ENCODE data around the gene NPAS3. TPM values are rescaled to one million over a fixed set of nuclear protein-coding genes. Genes with fewer than 3 reads are reported as not detected.

NPAS3 gene
- total RNA-seq, 1 experiment from 2014 or later: 0.35 TPM

DNA sequence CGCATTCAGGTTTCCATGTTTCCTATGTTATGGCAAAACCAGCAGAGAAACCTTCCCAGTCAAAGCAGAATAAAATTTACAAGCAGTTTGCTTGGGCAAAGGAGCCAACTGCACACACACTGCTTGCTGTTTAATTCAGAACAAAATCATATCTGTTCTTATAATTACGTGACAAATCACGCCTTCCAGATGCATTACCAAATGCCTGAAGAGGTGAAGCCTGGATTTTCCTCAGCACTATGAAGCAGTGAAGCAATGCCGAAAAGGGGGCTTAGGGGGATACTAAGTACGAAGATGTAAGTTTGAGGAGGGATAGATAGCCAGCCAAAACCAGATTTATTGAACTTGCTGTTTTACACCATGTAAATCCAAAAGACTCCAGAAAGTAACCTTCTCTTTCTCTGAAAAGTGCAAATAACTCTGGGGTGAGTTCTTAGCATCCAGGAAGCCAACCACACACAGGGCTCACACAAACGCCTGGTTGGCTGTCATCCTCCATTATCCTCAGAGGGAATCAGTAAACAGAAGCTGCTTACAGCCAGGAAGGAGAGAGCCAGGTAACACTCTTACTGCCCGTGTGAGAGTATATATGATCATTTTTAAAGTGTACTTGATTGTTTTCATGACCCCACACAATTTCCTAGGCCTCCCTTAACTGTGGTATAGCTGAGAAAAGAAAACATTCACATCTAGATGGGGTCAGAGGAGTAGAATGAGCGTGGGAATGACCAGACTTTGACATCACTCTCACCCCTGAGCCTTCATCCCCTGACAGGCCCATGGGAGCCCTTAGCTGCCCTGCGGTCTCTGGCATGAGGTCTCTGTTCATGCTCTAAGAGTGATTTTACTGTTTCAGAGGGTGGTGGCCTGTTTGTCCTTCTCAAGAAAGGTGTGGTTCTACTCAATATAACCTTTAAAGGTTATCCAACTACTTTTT, 569.7 kb downstream of the NPAS3 start:
- BruUV-seq (replicated peaks): no TSS peak
- TF ChIP-seq, protein P1, sequence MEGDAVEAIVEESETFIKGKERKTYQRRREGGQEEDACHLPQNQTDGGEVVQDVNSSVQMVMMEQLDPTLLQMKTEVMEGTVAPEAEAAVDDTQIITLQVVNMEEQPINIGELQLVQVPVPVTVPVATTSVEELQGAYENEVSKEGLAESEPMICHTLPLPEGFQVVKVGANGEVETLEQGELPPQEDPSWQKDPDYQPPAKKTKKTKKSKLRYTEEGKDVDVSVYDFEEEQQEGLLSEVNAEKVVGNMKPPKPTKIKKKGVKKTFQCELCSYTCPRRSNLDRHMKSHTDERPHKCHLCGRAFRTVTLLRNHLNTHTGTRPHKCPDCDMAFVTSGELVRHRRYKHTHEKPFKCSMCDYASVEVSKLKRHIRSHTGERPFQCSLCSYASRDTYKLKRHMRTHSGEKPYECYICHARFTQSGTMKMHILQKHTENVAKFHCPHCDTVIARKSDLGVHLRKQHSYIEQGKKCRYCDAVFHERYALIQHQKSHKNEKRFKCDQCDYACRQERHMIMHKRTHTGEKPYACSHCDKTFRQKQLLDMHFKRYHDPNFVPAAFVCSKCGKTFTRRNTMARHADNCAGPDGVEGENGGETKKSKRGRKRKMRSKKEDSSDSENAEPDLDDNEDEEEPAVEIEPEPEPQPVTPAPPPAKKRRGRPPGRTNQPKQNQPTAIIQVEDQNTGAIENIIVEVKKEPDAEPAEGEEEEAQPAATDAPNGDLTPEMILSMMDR (IDR thresholded peaks at IDR 0.05; ENCODE audit: unreplicated experiment): no peak
- peaks cover 8% of the 10 kb centered on the region for H3K4me1 Mint-ChIP-seq (ENCODE audit: insufficient read depth, unreplicated experiment)
- POLR2A ChIA-PET: no interaction called here
- no peaks in the 10 kb centered on the region for H3K27me3 Mint-ChIP-seq (ENCODE audit: insufficient read depth, unreplicated experiment)
- no peak overlapping the region for H3K4me3 Mint-ChIP-seq (ENCODE audit: unreplicated experiment)
- CTCF ChIA-PET: interaction anchor here (0.5 to 0.7 kb wide), 2 partner anchors 185 to 205 kb away, joined by 3 to 6 read pairs; no protein-coding TSS in a partner anchor
- H3K9me3 Mint-ChIP-seq (ENCODE audit: unreplicated experiment): no peaks in the 10 kb centered on the region
- intact Hi-C loops (cut with micrococcal nuclease): no loop called here
- H3K27ac Mint-ChIP-seq (ENCODE audit: low read depth, unreplicated experiment): no peak overlapping the region
- no peaks in the 10 kb centered on the region for H3K36me3 Mint-ChIP-seq (ENCODE audit: insufficient read depth, unreplicated experiment)
- no peak for DNase-seq (ENCODE audit: unreplicated experiment)

- Mint-ChIP-seq H3K4me1 (ENCODE audit: insufficient read depth, unreplicated experiment) (peaks cover 8% of the 10 kb centered on the region), H3K27ac (ENCODE audit: low read depth, unreplicated experiment) (no peak overlapping the region)
- no TSS peak for BruUV-seq (replicated peaks)
Observed at GRCh38 chr14:33509454-33509853, 570.8 kb downstream of the NPAS3 start.

DNA sequence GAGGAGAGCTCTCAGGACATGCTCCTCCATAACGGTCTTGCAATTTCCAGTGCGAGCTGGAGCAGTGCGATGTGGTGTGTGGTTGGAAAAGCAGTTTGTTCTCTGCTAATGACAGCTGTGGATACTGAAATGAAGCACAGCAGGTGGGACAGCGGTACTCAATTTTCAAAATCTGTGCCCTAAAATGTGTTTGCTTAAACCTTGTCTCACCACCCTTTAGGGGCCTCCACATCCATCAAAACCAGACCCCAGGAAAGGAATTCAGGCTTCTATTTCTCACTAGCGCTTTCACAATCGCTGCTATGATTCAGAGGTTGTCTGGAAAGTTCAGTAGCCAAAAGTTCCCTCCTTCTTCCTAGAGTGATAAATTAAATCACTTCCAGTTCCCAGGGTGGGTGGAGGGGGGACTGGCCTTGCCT, 571.4 kb downstream of the NPAS3 start:
- no peaks in the 10 kb centered on the region for H3K36me3 Mint-ChIP-seq (ENCODE audit: insufficient read depth, unreplicated experiment)
- TF ChIP-seq, protein P1 (IDR thresholded peaks at IDR 0.05; ENCODE audit: unreplicated experiment): no peak
- POLR2A ChIA-PET: no interaction called here
- peak; percentile 77 for DNase-seq (ENCODE audit: unreplicated experiment)
- no TSS peak for BruUV-seq (replicated peaks)
- H3K4me3 Mint-ChIP-seq (ENCODE audit: unreplicated experiment): no peak overlapping the region
- no peak overlapping the region for H3K27ac Mint-ChIP-seq (ENCODE audit: low read depth, unreplicated experiment)
- peaks cover 8% of the 10 kb centered on the region for H3K4me1 Mint-ChIP-seq (ENCODE audit: insufficient read depth, unreplicated experiment)
- intact Hi-C loops (cut with micrococcal nuclease): no loop called here
- CTCF ChIA-PET: interaction anchor here (0.6 to 0.7 kb wide), 3 partner anchors 93 to 571 kb away, joined by 3 read pairs; partner anchors contain the start of gene NPAS3
- H3K9me3 Mint-ChIP-seq (ENCODE audit: unreplicated experiment): no peaks in the 10 kb centered on the region
- no peaks in the 10 kb centered on the region for H3K27me3 Mint-ChIP-seq (ENCODE audit: insufficient read depth, unreplicated experiment)

More at GRCh38 chr14:33509454-33509853, 570.8 kb downstream of the NPAS3 start:
- Mint-ChIP-seq H3K27me3 (ENCODE audit: insufficient read depth, unreplicated experiment) (no peaks in the 10 kb centered on the region), H3K4me3 (ENCODE audit: unreplicated experiment) (no peak overlapping the region), H3K36me3 (ENCODE audit: insufficient read depth, unreplicated experiment) (no peaks in the 10 kb centered on the region), H3K9me3 (ENCODE audit: unreplicated experiment) (no peaks in the 10 kb centered on the region)
- intact Hi-C loops (cut with micrococcal nuclease): no loop called here
- DNase-seq (ENCODE audit: unreplicated experiment): peak; percentile 30
- TF ChIP-seq, protein P1 (IDR thresholded peaks at IDR 0.05; ENCODE audit: unreplicated experiment): no peak
- CTCF ChIA-PET: interaction anchor here (0.5 to 0.7 kb wide), 4 partner anchors 94 to 571 kb away, joined by 3 read pairs; partner anchors contain the start of gene NPAS3
- POLR2A ChIA-PET: no interaction called here

DNA sequence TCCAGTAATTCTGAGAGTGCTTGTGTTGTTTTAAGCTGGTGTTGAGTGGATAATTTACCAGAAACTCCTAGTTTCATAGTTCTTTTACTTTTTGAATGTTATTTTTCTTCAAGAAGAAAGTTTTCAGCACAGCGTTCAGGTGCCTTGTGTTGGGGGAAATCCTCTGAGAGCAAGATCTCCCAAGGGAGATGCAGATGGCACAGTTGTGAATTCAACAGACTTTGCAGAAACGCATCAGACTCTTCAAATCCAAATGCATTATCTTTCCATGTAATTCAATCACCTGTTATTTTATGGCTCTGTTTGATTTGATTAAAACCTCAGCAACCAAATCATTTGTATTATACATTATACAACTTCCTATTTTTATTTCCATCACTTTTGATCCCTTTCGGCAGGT, 572.3 kb downstream of the NPAS3 start:
- no peaks in the 10 kb centered on the region for H3K9me3 Mint-ChIP-seq (ENCODE audit: unreplicated experiment)
- H3K4me3 Mint-ChIP-seq (ENCODE audit: unreplicated experiment): no peak overlapping the region
- POLR2A ChIA-PET: no interaction called here
- H3K27ac Mint-ChIP-seq (ENCODE audit: low read depth, unreplicated experiment): no peak overlapping the region
- intact Hi-C loops (cut with micrococcal nuclease): no loop called here
- no peak for DNase-seq (ENCODE audit: unreplicated experiment)
- no peaks in the 10 kb centered on the region for H3K36me3 Mint-ChIP-seq (ENCODE audit: insufficient read depth, unreplicated experiment)
- CTCF ChIA-PET: interaction anchor here (0.5 to 1.8 kb wide), 3 partner anchors 37 to 282 kb away, joined by 3 to 6 read pairs (median 5); no protein-coding TSS in a partner anchor
- peaks cover 8% of the 10 kb centered on the region for H3K4me1 Mint-ChIP-seq (ENCODE audit: insufficient read depth, unreplicated experiment)
- TF ChIP-seq, protein P1 (IDR thresholded peaks at IDR 0.05; ENCODE audit: unreplicated experiment): no peak
- no TSS peak for BruUV-seq (replicated peaks)
- no peaks in the 10 kb centered on the region for H3K27me3 Mint-ChIP-seq (ENCODE audit: insufficient read depth, unreplicated experiment)
